Prostate gland (tissue), 2 donors: ENCODE measurements around the gene TRIP13.

Experiments
- CTCF ChIP-seq, 4 experiments: fragments of 200-600 bp in 2 of 4; fragments of 450-650 bp in 2 of 4; sonication (generic) in 2 of 4; IDR thresholded peaks; 1 replicate in 3 of 4; 2 replicates in 1 of 4; pipeline ENCODE4 v1.5.1; 2016 to 2019; ENCODE audit warnings: antibody characterized with exemption in 4 of 4, mild to moderate bottlenecking in 2 of 4, moderate library complexity in 2 of 4
- POLR2AphosphoS5 ChIP-seq: sonication (generic); formaldehyde crosslinking; IDR thresholded peaks from one replicate; pipeline ENCODE4 v1.6.1; 2017; ENCODE audit warnings: antibody characterized with exemption

- no peak for TF ChIP-seq CTCF (IDR thresholded peaks at IDR 0.05)
- no peak for TF ChIP-seq POLR2AphosphoS5
Observed at GRCh38 chr5:854966-855743, 37.5 kb upstream of the TRIP13 start.
